ENCODE results near the gene CNIH2.

Gene CNIH2

GRCh38 chr11:66278363-66279091, 552 bp downstream of the CNIH2 start:
- Histone ChIP-seq H4K8ac (ENCODE audit: low read depth, low read length) (no peak overlapping the region), H3K23ac (ENCODE audit: low read length) (no peak overlapping the region), H3K79me1 (ENCODE audit: low read length) (no peaks in the 10 kb centered on the region), H2BK12ac (ENCODE audit: low read length) (no peak overlapping the region), H4K91ac (ENCODE audit: low read depth, low read length) (no peak overlapping the region), H3K4me1 (ENCODE audit: control insufficient read depth in 1 of 2, insufficient read depth in 2 of 2, low read length in 2 of 2) (peaks cover 5 to 7% of the 10 kb centered on the region in 2 experiments), H3K9ac (ENCODE audit: low read length) (no peak overlapping the region), H3K18ac (ENCODE audit: low read length) (no peak overlapping the region), H2BK120ac (ENCODE audit: insufficient read depth, low read length, poor library complexity) (no peak overlapping the region), H2AK5ac (ENCODE audit: low read length) (no peak overlapping the region), H2BK5ac (ENCODE audit: low read depth, low read length, poor library complexity) (no peak overlapping the region), H3K4ac (ENCODE audit: low read depth, low read length) (no peak overlapping the region), H4K12ac (ENCODE audit: low read depth, low read length) (no peak overlapping the region), H2AFZ (ENCODE audit: insufficient read depth, low read length, poor library complexity) (no peak overlapping the region), H3K79me2 (ENCODE audit: control insufficient read depth, insufficient read depth, low read length, poor library complexity) (no peaks in the 10 kb centered on the region), H3K27me3 (ENCODE audit: insufficient read depth, low read length) (no peaks in the 10 kb centered on the region), H3K36me3 (ENCODE audit: control insufficient read depth in 1 of 2, insufficient read depth in 2 of 2, low read length in 2 of 2) (peaks cover 27 to 33% of the 10 kb centered on the region in 2 experiments), H3K9me3 (ENCODE audit: insufficient read depth, low read depth, low read length) (no peaks in the 10 kb centered on the region), H3K4me3 (ENCODE audit: low read depth, low read length) (no peak overlapping the region), H3K14ac (ENCODE audit: low read length) (no peak overlapping the region), H3K27ac (ENCODE audit: low read depth, low read length) (no peak overlapping the region), H3K4me2 (ENCODE audit: low read length) (peak overlapping the region; percentile 56)
- peak in 1 of 2 donors; percentile 21 for DNase-seq
- no CpG with 5 or more reads among the region's 45 CpGs for WGBS (ENCODE audit: extremely low coverage, insufficient coverage, insufficient read length)

- no peak overlapping the region for H2AK5ac ChIP-seq (ENCODE audit: low read length)
- DNase-seq: no peak
- no peaks in the 10 kb centered on the region for H3K79me2 ChIP-seq (ENCODE audit: control insufficient read depth, insufficient read depth, low read length, poor library complexity)
- H3K27me3 ChIP-seq (ENCODE audit: insufficient read depth, low read length): no peaks in the 10 kb centered on the region
- no peak overlapping the region for H3K14ac ChIP-seq (ENCODE audit: low read length)
- H2AFZ ChIP-seq (ENCODE audit: insufficient read depth, low read length, poor library complexity): no peak overlapping the region
- H3K9me3 ChIP-seq (ENCODE audit: insufficient read depth, low read depth, low read length): no peaks in the 10 kb centered on the region
- H3K4me3 ChIP-seq (ENCODE audit: low read depth, low read length): no peak overlapping the region
- no peak overlapping the region for H3K27ac ChIP-seq (ENCODE audit: low read depth, low read length)
- H2BK120ac ChIP-seq (ENCODE audit: insufficient read depth, low read length, poor library complexity): no peak overlapping the region
- H3K79me1 ChIP-seq (ENCODE audit: low read length): no peaks in the 10 kb centered on the region
- no peak overlapping the region for H4K8ac ChIP-seq (ENCODE audit: low read depth, low read length)
- no peak overlapping the region for H4K12ac ChIP-seq (ENCODE audit: low read depth, low read length)
- no peak overlapping the region for H3K4ac ChIP-seq (ENCODE audit: low read depth, low read length)
- peaks cover 5 to 7% of the 10 kb centered on the region in 2 experiments for H3K4me1 ChIP-seq (ENCODE audit: control insufficient read depth in 1 of 2, insufficient read depth in 2 of 2, low read length in 2 of 2)
- no peak overlapping the region for H3K18ac ChIP-seq (ENCODE audit: low read length)
- no CpG with 5 or more reads among the region's 15 CpGs for WGBS (ENCODE audit: extremely low coverage, insufficient coverage, insufficient read length)
- H3K36me3 ChIP-seq (ENCODE audit: control insufficient read depth in 1 of 2, insufficient read depth in 2 of 2, low read length in 2 of 2): peaks cover 27% of the 10 kb centered on the region in 2 experiments
- no peak overlapping the region for H3K9ac ChIP-seq (ENCODE audit: low read length)
- no peak overlapping the region for H2BK5ac ChIP-seq (ENCODE audit: low read depth, low read length, poor library complexity)
- no peak overlapping the region for H4K91ac ChIP-seq (ENCODE audit: low read depth, low read length)
- no peak overlapping the region for H3K4me2 ChIP-seq (ENCODE audit: low read length)
- no peak overlapping the region for H3K23ac ChIP-seq (ENCODE audit: low read length)
- no peak overlapping the region for H2BK12ac ChIP-seq (ENCODE audit: low read length)
Observed at GRCh38 chr11:66279092-66279734, 1.2 kb downstream of the CNIH2 start.

- Histone ChIP-seq H3K27ac (ENCODE audit: low read depth, low read length) (no peak overlapping the region), H4K8ac (ENCODE audit: low read depth, low read length) (no peak overlapping the region), H2BK12ac (ENCODE audit: low read length) (no peak overlapping the region), H4K12ac (ENCODE audit: low read depth, low read length) (no peak overlapping the region), H2BK5ac (ENCODE audit: low read depth, low read length, poor library complexity) (no peak overlapping the region), H3K4me1 (ENCODE audit: control insufficient read depth in 1 of 2, insufficient read depth in 2 of 2, low read length in 2 of 2) (peaks cover 5 to 7% of the 10 kb centered on the region in 2 experiments), H3K23ac (ENCODE audit: low read length) (no peak overlapping the region), H3K14ac (ENCODE audit: low read length) (no peak overlapping the region), H3K4me2 (ENCODE audit: low read length) (no peak overlapping the region), H3K79me2 (ENCODE audit: control insufficient read depth, insufficient read depth, low read length, poor library complexity) (no peaks in the 10 kb centered on the region), H2AFZ (ENCODE audit: insufficient read depth, low read length, poor library complexity) (no peak overlapping the region), H2BK120ac (ENCODE audit: insufficient read depth, low read length, poor library complexity) (no peak overlapping the region), H4K91ac (ENCODE audit: low read depth, low read length) (no peak overlapping the region), H3K27me3 (ENCODE audit: insufficient read depth, low read length) (no peaks in the 10 kb centered on the region), H3K18ac (ENCODE audit: low read length) (no peak overlapping the region), H3K9me3 (ENCODE audit: insufficient read depth, low read depth, low read length) (no peaks in the 10 kb centered on the region), H3K4me3 (ENCODE audit: low read depth, low read length) (no peak overlapping the region), H3K79me1 (ENCODE audit: low read length) (no peaks in the 10 kb centered on the region), H3K9ac (ENCODE audit: low read length) (no peak overlapping the region), H3K4ac (ENCODE audit: low read depth, low read length) (no peak overlapping the region), H3K36me3 (ENCODE audit: control insufficient read depth in 1 of 2, insufficient read depth in 2 of 2, low read length in 2 of 2) (peaks cover 28% of the 10 kb centered on the region in 2 experiments), H2AK5ac (ENCODE audit: low read length) (no peak overlapping the region)
- WGBS (ENCODE audit: extremely low coverage, insufficient coverage, insufficient read length): no CpG with 5 or more reads among the region's 14 CpGs
- no peak for DNase-seq
Observed at GRCh38 chr11:66280428-66280827, 2.5 kb downstream of the CNIH2 start.

GRCh38 chr11:66281001-66281400, 3.0 kb downstream of the CNIH2 start:
- H3K27me3 ChIP-seq (ENCODE audit: insufficient read depth, low read length): no peaks in the 10 kb centered on the region
- no peak overlapping the region for H4K91ac ChIP-seq (ENCODE audit: low read depth, low read length)
- H3K9ac ChIP-seq (ENCODE audit: low read length): no peak overlapping the region
- no peak overlapping the region for H2AK5ac ChIP-seq (ENCODE audit: low read length)
- H3K23ac ChIP-seq (ENCODE audit: low read length): no peak overlapping the region
- H3K4me1 ChIP-seq (ENCODE audit: control insufficient read depth in 1 of 2, insufficient read depth in 2 of 2, low read length in 2 of 2): peaks cover 5 to 7% of the 10 kb centered on the region in 2 experiments
- H2BK12ac ChIP-seq (ENCODE audit: low read length): no peak overlapping the region
- H3K4me2 ChIP-seq (ENCODE audit: low read length): no peak overlapping the region
- no CpG with 5 or more reads among the region's 6 CpGs for WGBS (ENCODE audit: extremely low coverage, insufficient coverage, insufficient read length)
- H2AFZ ChIP-seq (ENCODE audit: insufficient read depth, low read length, poor library complexity): no peak overlapping the region
- no peak overlapping the region for H3K4ac ChIP-seq (ENCODE audit: low read depth, low read length)
- DNase-seq: peak in 1 of 2 donors; percentile 60
- no peak overlapping the region for H3K18ac ChIP-seq (ENCODE audit: low read length)
- no peaks in the 10 kb centered on the region for H3K79me1 ChIP-seq (ENCODE audit: low read length)
- no peak overlapping the region for H2BK5ac ChIP-seq (ENCODE audit: low read depth, low read length, poor library complexity)
- H3K27ac ChIP-seq (ENCODE audit: low read depth, low read length): no peak overlapping the region
- no peak overlapping the region for H3K4me3 ChIP-seq (ENCODE audit: low read depth, low read length)
- peaks cover 26 to 28% of the 10 kb centered on the region in 2 experiments for H3K36me3 ChIP-seq (ENCODE audit: control insufficient read depth in 1 of 2, insufficient read depth in 2 of 2, low read length in 2 of 2)
- no peak overlapping the region for H4K8ac ChIP-seq (ENCODE audit: low read depth, low read length)
- no peak overlapping the region for H3K14ac ChIP-seq (ENCODE audit: low read length)
- H2BK120ac ChIP-seq (ENCODE audit: insufficient read depth, low read length, poor library complexity): no peak overlapping the region
- H4K12ac ChIP-seq (ENCODE audit: low read depth, low read length): no peak overlapping the region
- H3K9me3 ChIP-seq (ENCODE audit: insufficient read depth, low read depth, low read length): no peaks in the 10 kb centered on the region
- no peaks in the 10 kb centered on the region for H3K79me2 ChIP-seq (ENCODE audit: control insufficient read depth, insufficient read depth, low read length, poor library complexity)

All from trophoblast cell (in vitro differentiated cells and primary cell).